Astrocyte (in vitro differentiated cells and primary cell): ENCODE data around the gene HTR7. TPM values are rescaled to one million over a fixed set of nuclear protein-coding genes. Genes with fewer than 3 reads are reported as not detected.

Experiments
- DNase-seq: peaks from one replicate; pipeline ENCODE4 v3.0.0-alpha.2; 2010; ENCODE audit warnings: low read depth
- FAIRE-seq: peaks from 2 replicates; lab custom pipeline; 2011; peaks lifted over from hg19 to GRCh38; lab: Jason Lieb, UNC
- H2AFZ ChIP-seq: 2 replicates; pipeline ENCODE4 v1.6.0; 2012; ENCODE audit warnings: low read depth, low read length, inconsistent platforms
- H3K27ac ChIP-seq: 2 replicates; pipeline ENCODE4 v1.5.1; 2011; ENCODE audit warnings: low read depth, low read length, inconsistent platforms
- H3K27me3 ChIP-seq: 2 replicates; pipeline ENCODE4 v1.6.0; 2011; ENCODE audit warnings: low read length, inconsistent platforms; ENCODE audit not compliant: insufficient read depth
- H3K36me3 ChIP-seq: 2 replicates; pipeline ENCODE4 v1.5.1; 2011; ENCODE audit warnings: low read length, inconsistent platforms; ENCODE audit not compliant: insufficient read depth
- H3K4me1 ChIP-seq: 2 replicates; pipeline ENCODE4 v1.5.1; 2011; ENCODE audit warnings: low read length, inconsistent platforms; ENCODE audit not compliant: insufficient read depth
- H3K4me2 ChIP-seq: 2 replicates; pipeline ENCODE4 v1.6.0; 2012; ENCODE audit warnings: low read length, inconsistent platforms
- H3K4me3 ChIP-seq: 2 replicates; pipeline ENCODE4 v1.5.1; 2011; ENCODE audit warnings: low read depth, mild to moderate bottlenecking, low read length, inconsistent platforms; ENCODE audit not compliant: insufficient read depth
- H3K79me2 ChIP-seq: 2 replicates; pipeline ENCODE4 v1.6.0; 2012; ENCODE audit warnings: mild to moderate bottlenecking, low read length, inconsistent platforms; ENCODE audit not compliant: insufficient read depth
- H3K9ac ChIP-seq: 2 replicates; pipeline ENCODE4 v1.6.0; 2012; ENCODE audit warnings: mild to moderate bottlenecking, low read length, inconsistent platforms
- H3K9me3 ChIP-seq: 2 replicates; pipeline ENCODE4 v1.5.1; 2012; ENCODE audit warnings: low read depth, mild to moderate bottlenecking, low read length, inconsistent platforms; ENCODE audit not compliant: insufficient read depth
- H4K20me1 ChIP-seq: 2 replicates; pipeline ENCODE4 v1.6.0; 2012; ENCODE audit warnings: low read length, inconsistent platforms; ENCODE audit not compliant: insufficient read depth
- H3K27ac Mint-ChIP-seq: one replicate; pipeline ENCODE4 v1.8.0; 2021; ENCODE audit warnings: mild to moderate bottlenecking, mixed read lengths; ENCODE audit not compliant: unreplicated experiment
- H3K27me3 Mint-ChIP-seq: one replicate; pipeline ENCODE4 v1.8.0; 2021; ENCODE audit warnings: low read depth, mixed read lengths; ENCODE audit not compliant: unreplicated experiment
- H3K36me3 Mint-ChIP-seq: one replicate; pipeline ENCODE4 v1.8.0; 2021; ENCODE audit warnings: low read depth, mixed read lengths; ENCODE audit not compliant: unreplicated experiment
- H3K4me1 Mint-ChIP-seq: one replicate; pipeline ENCODE4 v1.8.0; 2021; ENCODE audit warnings: low read depth, mixed read lengths; ENCODE audit not compliant: unreplicated experiment
- H3K4me3 Mint-ChIP-seq: one replicate; pipeline ENCODE4 v1.8.0; 2021; ENCODE audit warnings: mild to moderate bottlenecking, moderate library complexity, mixed read lengths; ENCODE audit not compliant: unreplicated experiment
- H3K9me3 Mint-ChIP-seq: one replicate; pipeline ENCODE4 v1.8.0; 2021; ENCODE audit warnings: mild to moderate bottlenecking, mixed read lengths; ENCODE audit not compliant: unreplicated experiment
- EZH2 ChIP-seq: IDR thresholded peaks from 2 replicates; pipeline ENCODE4 v1.6.1; 2012; ENCODE audit warnings: mild to moderate bottlenecking, low read length, inconsistent platforms; ENCODE audit not compliant: insufficient read depth
- total RNA-seq: library from RNA; stranded (reverse); gene quantifications from 2 replicates; pipeline ENCODE4 v1.2.1, GENCODE V29; 2021
- TF ChIP-seq, protein P1 (sequence below): IDR thresholded peaks from 2 replicates; pipeline ENCODE4 v1.5.1; 2011; ENCODE audit warnings: low read depth, mild to moderate bottlenecking, inconsistent platforms, low read length, moderate library complexity; ENCODE audit not compliant: insufficient read depth

The HTR7 gene
- total RNA-seq, 1 donor from 2014 or later: 0.89 TPM

GRCh38 chr10:90818736-90819135 is 39.1 kb downstream of the HTR7 start:
- Mint-ChIP-seq H3K27me3 (no peaks in the 10 kb centered on the region), H3K4me1 (no peaks in the 10 kb centered on the region), H3K9me3 (peaks cover 11% of the 10 kb centered on the region), H3K36me3 (peaks cover 2% of the 10 kb centered on the region), H3K27ac (no peak overlapping the region), H3K4me3 (no peak overlapping the region)
- Histone ChIP-seq H3K9ac (no peak overlapping the region), H3K36me3 (no peaks in the 10 kb centered on the region), H2AFZ (no peak overlapping the region), H3K79me2 (no peaks in the 10 kb centered on the region), H3K27me3 (no peaks in the 10 kb centered on the region), H3K4me3 (no peak overlapping the region), H3K27ac (no peak overlapping the region), H3K4me2 (no peak overlapping the region), H3K4me1 (no peaks in the 10 kb centered on the region), H4K20me1 (peaks cover 2% of the 10 kb centered on the region), H3K9me3 (no peaks in the 10 kb centered on the region)
- DNase-seq (no peak), FAIRE-seq (no peak)
- TF ChIP-seq, protein P1, sequence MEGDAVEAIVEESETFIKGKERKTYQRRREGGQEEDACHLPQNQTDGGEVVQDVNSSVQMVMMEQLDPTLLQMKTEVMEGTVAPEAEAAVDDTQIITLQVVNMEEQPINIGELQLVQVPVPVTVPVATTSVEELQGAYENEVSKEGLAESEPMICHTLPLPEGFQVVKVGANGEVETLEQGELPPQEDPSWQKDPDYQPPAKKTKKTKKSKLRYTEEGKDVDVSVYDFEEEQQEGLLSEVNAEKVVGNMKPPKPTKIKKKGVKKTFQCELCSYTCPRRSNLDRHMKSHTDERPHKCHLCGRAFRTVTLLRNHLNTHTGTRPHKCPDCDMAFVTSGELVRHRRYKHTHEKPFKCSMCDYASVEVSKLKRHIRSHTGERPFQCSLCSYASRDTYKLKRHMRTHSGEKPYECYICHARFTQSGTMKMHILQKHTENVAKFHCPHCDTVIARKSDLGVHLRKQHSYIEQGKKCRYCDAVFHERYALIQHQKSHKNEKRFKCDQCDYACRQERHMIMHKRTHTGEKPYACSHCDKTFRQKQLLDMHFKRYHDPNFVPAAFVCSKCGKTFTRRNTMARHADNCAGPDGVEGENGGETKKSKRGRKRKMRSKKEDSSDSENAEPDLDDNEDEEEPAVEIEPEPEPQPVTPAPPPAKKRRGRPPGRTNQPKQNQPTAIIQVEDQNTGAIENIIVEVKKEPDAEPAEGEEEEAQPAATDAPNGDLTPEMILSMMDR: no peak
- TF ChIP-seq EZH2: no peak

DNA sequence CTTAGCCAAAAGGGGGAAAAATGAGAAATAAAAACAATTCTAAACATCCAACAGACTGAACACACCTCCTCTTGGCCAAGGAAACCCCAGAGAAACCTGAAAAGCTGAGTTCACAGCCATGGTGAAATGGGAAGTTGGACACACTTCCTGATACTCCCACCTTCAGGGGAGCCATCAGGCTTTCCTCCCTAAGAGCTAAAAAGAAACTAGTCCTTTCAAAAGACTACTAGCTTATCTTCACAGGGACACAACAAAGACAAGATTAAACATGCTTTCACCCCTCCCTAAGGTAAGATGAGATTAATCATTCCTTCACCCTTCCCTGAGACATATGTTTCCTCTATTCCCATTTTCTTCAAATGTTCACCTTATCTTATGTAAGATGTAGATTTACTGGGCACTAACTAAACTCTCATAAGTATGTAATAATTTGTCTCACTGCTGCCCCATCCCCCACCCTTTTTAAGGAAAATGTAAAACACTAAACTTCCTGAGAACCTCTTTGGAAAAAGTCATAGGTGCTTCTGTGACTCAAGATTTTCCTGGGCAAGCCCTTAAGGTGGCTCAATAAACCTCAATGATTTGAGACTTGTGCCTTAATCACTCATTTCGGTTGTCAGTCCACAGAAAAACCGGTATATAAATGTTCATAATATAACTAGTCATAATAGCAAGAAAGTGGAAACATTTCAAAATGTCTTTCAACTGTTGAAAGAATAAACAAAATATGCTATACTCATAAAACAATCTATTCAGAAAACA is 40.5 kb downstream of the HTR7 start:
- Histone ChIP-seq H3K27me3 (no peaks in the 10 kb centered on the region), H3K9me3 (no peaks in the 10 kb centered on the region), H2AFZ (no peak overlapping the region), H3K4me3 (no peak overlapping the region), H4K20me1 (peaks cover 3% of the 10 kb centered on the region), H3K9ac (no peak overlapping the region), H3K79me2 (no peaks in the 10 kb centered on the region), H3K36me3 (no peaks in the 10 kb centered on the region), H3K4me1 (no peaks in the 10 kb centered on the region), H3K27ac (no peak overlapping the region), H3K4me2 (no peak overlapping the region)
- Mint-ChIP-seq H3K27me3 (no peaks in the 10 kb centered on the region), H3K27ac (no peak overlapping the region), H3K4me3 (no peak overlapping the region), H3K36me3 (peaks cover 1% of the 10 kb centered on the region), H3K9me3 (peaks cover 7% of the 10 kb centered on the region), H3K4me1 (no peaks in the 10 kb centered on the region)
- FAIRE-seq (no peak), DNase-seq (no peak)
- TF ChIP-seq, protein P1: no peak
- no peak for TF ChIP-seq EZH2

- no peak overlapping the region for H3K4me3 ChIP-seq
- H3K27ac ChIP-seq: no peak overlapping the region
- no peaks in the 10 kb centered on the region for H3K4me1 ChIP-seq
- no peaks in the 10 kb centered on the region for H3K36me3 ChIP-seq
- no peaks in the 10 kb centered on the region for H3K27me3 Mint-ChIP-seq
- H3K27me3 ChIP-seq: no peaks in the 10 kb centered on the region
- H3K79me2 ChIP-seq: no peaks in the 10 kb centered on the region
- no peaks in the 10 kb centered on the region for H3K9me3 ChIP-seq
- H4K20me1 ChIP-seq: peaks cover 3% of the 10 kb centered on the region
- no peak for FAIRE-seq
- no peaks in the 10 kb centered on the region for H3K4me1 Mint-ChIP-seq
- DNase-seq: no peak
- H3K4me2 ChIP-seq: no peak overlapping the region
- no peak overlapping the region for H2AFZ ChIP-seq
- no peak overlapping the region for H3K9ac ChIP-seq
- TF ChIP-seq, protein P1: no peak
- no peak for TF ChIP-seq EZH2
- no peak overlapping the region for H3K27ac Mint-ChIP-seq
- peaks cover 3% of the 10 kb centered on the region for H3K9me3 Mint-ChIP-seq
- H3K36me3 Mint-ChIP-seq: no peaks in the 10 kb centered on the region
- H3K4me3 Mint-ChIP-seq: no peak overlapping the region
Measured at GRCh38 chr10:90816466-90816865, 41.4 kb downstream of the HTR7 start.
